HG03095 (cell line): ENCODE results near the gene BTBD19.
"Not testable (repeated sequence)": the region's sequence is repeated elsewhere in the genome, so short reads cannot be mapped to it uniquely, and the experiment has no call there.

Experiments used
- ATAC-seq: cut with Tn5 transposase; IDR thresholded peaks from one replicate; pipeline ENCODE4 v1.9.1; 2021; ENCODE audit warnings: moderate library complexity; ENCODE audit not compliant: unreplicated experiment

Gene BTBD19

GRCh38 chr1:44787506-44787905 lies 20.8 kb upstream of the BTBD19 start:
- no peak for ATAC-seq

DNA sequence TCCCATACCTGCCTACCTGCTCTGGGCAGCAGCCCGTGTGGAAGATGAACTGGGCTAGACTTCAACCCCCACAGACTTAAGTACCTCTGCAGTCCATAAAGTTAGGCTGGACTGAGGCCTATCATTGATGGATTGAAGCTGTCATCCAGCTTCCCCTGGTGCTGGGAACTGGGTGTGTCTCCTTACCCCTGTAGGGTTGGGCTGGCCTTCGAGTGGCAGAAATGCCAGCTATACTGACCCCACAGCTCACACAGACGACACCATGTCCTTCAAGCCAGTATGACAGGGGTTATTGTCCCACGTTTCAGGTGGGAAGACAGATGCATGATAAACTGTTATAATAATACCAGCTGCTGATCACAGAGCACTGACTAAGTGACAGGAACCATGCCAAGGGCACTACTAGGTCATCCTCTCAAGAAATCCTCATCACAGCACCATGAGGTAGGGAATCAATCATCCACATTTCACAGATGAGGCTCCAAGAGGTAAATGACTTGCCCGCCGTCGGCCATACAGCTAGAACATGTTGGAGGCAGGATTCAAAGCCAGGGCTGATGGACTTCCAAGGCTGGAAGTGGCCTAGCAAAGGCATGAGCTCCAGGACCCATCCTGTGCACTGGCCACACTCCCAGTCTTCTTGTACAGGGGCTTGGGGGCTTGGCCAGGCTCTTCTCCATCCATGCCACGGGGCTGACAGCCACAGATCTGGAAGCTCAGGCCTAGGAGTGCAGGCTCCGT lies 20.0 kb upstream of the BTBD19 start, which contains the start of gene BEST4:
Gene BEST4 (minus strand): TSS at position 51 of the 741 bp plus-strand sequence. CDS start 465 bp downstream, outside the sequence.
- ATAC-seq, result no peak

DNA sequence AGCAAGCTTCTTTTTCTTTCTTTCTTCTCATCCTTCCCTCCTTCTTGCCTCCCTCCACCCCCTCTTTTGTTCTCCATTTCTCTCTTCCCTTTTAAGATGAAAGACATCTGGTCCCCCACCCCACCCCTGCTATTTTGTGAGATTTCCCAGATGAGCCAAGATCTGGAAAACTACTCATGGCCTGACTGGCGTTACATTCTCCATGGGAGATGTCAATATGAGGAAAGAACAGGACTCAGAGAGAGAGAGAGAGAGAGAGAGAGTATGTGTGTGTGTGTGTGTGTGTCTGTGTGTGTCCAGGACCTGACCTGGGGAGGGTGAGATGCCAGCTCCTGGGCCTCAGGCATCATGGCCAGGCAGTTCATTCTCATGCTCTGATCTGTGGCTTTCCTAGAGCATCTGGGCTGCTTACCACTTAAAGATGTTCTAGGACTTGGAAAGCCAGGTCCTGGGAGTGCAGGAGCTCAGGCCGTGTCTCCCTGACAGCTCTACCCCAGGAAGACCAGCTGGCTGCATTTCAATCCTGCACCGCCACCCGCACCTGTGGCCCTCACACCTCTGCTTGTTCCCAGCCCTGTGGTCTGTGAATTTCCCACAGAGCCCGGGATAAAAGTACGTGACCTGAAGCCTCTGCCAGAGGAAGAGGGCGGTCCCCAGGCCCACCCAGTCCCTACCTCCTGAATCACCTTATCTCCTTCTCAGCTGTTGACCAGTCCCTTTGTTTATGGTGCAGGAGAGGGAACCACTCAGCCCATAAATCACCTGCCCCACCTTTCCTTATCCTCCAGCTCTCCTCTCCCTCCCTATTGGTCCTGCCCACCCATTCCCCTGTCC lies 17.1 kb upstream of the BTBD19 start:
- ATAC-seq, result no peak

DNA sequence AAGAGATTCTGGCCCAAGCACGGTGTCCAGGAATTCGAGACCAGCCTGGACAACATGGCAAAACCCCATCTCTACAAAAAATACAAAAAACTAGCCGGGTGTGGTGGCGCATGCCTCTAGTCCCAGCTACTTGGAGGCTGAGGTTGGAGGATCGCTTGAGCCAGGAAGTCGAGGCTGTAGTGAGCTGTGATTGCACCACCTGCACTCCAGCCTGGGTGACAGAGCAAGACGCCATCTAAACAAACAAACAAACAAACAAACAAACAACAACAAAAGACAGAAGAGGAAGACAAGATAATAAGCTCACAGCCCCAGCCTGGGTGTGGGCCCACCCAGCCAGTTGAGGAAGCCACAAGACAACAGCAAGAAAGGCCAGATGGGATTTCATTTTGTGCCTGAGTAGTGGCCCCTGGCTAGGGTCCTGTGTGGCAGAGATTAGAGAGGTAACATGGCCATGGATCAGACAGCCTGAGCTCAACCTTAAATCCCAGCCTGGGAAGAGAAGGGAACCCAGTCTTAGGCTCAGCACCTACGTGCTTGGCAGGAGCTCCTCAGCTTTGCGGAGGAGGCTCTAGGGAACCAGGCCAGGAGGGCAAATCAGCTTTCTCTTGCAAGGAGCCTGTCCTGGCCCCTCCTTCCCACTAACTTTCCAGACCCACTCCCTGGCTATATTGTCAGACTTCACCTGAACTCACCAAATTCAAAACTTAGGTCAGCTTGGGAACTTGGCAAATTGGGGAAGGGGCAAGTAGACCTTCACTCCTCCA lies 15.4 kb upstream of the BTBD19 start:
- ATAC-seq, result no peak

DNA sequence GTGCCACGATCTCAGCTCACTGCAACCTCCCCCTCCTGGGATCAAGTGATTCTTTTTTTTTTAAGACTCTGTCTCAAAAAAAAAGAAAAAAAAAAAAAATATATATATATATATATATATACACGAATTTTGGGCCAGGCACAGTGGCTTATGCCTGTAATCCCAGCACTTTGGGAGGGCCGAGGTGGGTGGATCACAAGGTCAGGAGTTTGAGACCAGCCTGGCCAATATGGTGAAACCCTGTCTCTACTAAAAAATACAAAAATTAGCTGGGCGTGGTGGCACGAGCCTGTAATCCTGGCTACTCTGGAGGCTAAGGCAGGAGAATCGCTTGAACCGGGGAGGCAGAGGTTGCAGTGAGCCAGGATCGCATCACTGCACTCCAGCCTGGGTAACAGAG lies 10.4 kb upstream of the BTBD19 start:
- ATAC-seq, result not testable (repeated sequence)

GRCh38 chr1:44798481-44799365 lies 9.6 kb upstream of the BTBD19 start:
- no peak for ATAC-seq

- ATAC-seq, result peak; percentile 80
These were observed 8.3 kb upstream of the BTBD19 start, which contains the start of gene PLK3 for GRCh38 chr1:44799770-44800584. PLK3 (plus strand) TSS chr1:44800377; CDS start chr1:44800464, 87 bp downstream.

DNA sequence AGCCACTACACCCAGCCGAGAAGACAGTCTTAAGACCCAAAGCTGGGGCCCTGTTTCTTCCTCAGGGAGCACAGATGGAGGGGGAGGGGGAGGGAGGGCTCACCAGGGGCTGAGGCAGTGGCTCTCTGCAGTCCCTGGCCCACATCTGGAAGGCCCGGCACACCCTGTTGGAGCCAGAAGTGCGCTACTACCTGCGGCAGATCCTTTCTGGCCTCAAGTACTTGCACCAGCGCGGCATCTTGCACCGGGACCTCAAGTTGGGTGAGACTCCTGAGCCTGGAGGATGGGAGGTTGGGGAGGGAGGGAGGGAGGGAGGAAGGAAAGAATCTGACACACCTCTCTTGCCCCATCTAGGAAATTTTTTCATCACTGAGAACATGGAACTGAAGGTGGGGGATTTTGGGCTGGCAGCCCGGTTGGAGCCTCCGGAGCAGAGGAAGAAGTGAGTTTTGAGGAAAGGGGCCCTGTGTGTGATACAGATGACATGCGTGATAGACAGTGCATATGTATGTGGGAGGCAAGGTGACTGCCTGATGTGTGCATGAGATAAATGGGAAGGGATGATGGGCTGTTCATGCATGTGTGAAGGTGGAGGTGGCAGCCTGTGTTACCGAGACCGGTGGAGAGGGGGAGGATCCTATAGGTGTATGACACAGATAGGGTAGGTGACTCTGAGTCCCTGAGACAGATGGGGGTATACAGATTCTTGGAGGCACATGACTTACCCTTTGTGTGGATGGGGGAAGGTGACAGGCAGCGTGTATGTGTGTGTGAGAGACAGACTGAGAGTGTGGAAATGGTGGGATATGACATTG lies 6.6 kb upstream of the BTBD19 start:
- ATAC-seq, result no peak

DNA sequence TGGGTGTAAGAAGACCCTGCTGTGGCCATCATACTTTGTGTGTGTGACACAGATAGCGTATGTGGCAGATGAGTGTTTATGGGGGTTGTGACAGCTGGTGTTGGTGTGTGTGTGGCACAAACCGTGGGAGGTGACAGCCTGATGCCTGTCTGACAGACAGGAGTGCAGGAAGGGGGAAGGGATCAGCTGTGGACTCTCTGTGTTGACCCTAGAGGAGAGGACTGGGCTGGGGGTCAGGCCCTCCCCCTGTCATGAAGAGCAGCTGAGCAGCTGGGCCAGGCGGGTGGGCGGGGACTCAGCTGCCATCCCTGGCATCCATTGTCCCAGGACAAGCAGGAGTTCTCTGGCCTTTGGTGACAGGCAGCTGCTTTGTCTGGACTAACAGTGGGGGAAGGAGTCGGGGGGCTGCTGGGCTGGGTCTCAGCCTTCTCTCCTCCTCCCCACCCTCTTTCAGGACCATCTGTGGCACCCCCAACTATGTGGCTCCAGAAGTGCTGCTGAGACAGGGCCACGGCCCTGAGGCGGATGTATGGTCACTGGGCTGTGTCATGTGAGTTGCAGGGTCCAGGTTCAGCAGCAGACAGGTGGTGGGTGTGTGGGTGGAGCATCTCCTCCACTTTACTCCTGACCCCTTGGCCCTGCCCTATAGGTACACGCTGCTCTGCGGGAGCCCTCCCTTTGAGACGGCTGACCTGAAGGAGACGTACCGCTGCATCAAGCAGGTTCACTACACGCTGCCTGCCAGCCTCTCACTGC lies 5.8 kb upstream of the BTBD19 start:
- ATAC-seq, result no peak

GRCh38 chr1:44803062-44803311 lies 5.3 kb upstream of the BTBD19 start:
- no peak for ATAC-seq

DNA sequence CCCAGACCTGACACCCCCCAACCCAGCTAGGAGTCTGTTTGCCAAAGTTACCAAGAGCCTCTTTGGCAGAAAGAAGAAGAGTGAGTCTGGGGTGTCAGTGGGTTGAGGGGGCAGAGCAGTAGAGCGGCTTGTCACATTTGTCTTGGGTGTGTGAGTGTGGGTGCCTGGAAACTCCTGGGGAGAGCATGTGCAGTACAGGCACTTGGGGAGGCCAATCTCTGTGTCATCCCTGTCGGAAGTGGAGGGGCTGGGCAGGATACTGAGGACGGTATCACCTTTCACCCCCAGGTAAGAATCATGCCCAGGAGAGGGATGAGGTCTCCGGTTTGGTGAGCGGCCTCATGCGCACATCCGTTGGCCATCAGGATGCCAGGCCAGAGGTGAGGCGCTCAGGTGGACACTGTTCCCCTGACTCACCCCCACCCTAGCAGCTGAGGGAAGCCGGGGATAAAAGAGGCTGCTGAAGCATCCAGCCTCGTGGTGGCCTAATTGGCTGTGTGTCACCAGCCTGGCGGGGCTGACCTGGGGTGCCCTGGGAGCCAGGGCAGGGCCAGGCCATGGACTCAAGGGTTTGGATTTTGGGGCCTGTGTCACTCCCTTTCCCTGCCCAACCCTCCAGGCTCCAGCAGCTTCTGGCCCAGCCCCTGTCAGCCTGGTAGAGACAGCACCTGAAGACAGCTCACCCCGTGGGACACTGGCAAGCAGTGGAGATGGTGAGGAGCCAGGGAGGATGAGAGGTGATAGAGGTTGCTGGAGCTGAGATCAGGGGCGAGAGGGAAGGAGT lies 4.8 kb upstream of the BTBD19 start:
- no peak for ATAC-seq

GRCh38 chr1:44805311-44806024 lies 2.9 kb upstream of the BTBD19 start:
- ATAC-seq, result no peak

DNA sequence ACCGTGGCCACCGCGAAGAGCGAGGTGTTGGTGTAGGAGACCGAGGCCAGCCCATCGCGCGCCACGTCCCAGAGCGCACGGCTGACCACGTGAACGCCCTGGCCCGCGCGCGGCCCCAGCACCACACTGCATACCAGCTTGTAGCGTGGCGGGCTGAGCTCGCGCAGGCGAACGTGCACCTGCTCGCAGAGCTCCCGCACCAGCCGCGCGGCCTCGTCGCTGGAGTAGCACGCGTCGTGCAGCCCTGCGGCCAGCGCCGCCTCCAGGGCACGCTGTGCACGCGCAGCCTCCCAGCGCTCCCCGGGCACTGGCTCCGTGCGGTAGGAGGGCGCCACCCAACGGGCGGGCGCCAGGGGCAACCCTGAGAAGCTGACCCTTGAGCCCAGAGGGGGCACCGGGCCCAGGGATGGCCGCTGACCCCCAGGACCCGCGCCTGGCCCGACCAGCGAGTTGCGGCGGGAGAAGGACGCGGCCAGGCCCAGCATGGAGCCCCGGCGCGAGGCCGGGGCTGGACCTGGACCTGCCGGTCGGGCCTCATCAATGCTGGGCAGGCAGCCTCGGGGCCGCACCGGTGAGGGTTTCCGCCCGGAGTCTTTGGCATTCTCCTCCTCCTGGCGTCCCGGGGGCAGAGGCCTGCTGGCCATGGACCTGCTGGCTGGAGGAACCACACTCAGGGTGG lies 2.2 kb upstream of the BTBD19 start:
- ATAC-seq, result no peak

GRCh38 chr1:44806704-44807363 lies 1.5 kb upstream of the BTBD19 start, which contains the start of gene DYNLT4:
DYNLT4 (minus strand) TSS chr1:44807351; CDS start chr1:44806668, 683 bp downstream.
- no peak for ATAC-seq

GRCh38 chr1:44807364-44808062 lies 810 bp upstream of the BTBD19 start:
- ATAC-seq, result no peak
